HG03432 (cell line): Measurements from ENCODE around the gene DEPDC1B.
"Not testable (repeated sequence)": the region's sequence is repeated elsewhere in the genome, so short reads cannot be mapped to it uniquely, and the experiment has no call there.

Experiments used
- ATAC-seq: cut with Tn5 transposase; IDR thresholded peaks from one replicate; pipeline ENCODE4 v1.9.1; 2021; ENCODE audit warnings: mild to moderate bottlenecking, moderate library complexity; ENCODE audit not compliant: unreplicated experiment

The DEPDC1B gene

DNA sequence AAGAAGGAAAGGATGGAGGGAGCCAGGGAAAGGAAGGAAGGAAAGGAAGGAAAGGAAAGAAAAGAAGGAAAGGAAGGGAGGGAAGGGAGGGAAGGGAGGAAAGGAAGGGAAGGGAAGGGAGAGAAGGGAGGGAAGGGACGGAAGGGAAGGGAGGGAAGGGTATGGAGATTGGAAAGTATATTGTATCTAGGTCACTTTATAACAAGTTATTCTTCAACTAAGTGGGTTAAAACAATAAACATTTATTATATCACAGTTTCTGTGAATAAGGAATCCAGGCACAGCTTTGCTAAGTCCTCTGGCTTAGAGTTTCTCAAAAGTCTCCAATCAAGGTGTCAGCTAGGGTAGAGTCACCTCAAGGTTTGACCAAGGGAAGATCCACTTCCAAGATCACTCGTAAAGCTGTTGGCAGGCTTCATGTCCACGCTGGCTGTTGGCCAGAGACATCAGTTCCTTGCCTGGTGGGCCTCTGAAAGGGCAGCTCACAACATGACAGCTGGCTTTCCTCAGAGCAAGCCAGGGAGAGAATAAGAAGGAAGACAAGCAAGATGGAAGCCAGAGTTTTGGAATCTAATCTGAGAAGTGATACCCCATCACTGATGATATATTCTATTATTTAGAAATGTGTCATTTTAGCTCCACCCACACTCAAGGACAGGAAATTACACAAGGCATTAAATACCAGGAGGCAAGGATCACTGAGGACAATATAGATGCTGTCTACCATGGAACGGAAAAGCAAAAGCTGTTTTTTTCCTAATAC lies 105.1 kb downstream of the DEPDC1B start:
- no peak for ATAC-seq

DNA sequence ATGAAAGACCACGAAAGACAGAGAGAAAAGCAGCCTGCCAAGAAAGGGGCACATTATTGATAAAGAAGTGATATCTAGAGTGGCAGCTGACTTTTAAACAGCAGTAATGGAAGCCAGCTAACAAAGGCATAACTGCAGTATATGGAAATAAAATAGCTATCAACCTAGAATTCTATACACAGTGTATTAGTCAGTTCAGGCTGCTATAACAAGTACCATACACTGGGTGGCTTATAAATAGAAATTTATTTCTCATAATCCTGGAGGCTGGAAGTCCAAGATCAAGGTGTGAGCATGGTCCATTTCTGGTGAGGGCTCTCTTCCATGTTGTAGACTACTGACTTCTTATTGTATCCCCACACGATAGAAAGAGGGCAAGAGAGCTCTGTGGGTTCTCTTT lies 109.8 kb downstream of the DEPDC1B start:
- no peak for ATAC-seq

DNA sequence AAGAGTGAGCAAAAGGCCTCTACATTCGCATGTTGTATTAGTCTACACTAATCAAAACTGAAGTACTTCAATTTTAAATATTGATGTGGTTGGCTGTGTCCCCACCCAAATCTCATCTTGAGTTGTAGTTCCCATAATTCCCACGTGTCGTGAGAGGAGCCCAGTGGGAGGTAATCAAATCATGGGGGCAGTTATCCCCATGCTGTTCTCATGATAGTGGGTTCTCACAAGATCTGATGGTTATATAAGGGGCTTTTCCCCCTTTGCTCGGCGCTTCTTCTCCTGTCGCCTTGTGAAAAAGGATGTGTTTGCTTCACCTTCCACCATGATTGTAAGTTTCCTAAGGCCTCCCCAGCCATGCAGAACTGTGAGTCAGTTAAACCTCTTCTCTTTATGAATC lies 112.7 kb downstream of the DEPDC1B start:
- not testable (repeated sequence) for ATAC-seq

DNA sequence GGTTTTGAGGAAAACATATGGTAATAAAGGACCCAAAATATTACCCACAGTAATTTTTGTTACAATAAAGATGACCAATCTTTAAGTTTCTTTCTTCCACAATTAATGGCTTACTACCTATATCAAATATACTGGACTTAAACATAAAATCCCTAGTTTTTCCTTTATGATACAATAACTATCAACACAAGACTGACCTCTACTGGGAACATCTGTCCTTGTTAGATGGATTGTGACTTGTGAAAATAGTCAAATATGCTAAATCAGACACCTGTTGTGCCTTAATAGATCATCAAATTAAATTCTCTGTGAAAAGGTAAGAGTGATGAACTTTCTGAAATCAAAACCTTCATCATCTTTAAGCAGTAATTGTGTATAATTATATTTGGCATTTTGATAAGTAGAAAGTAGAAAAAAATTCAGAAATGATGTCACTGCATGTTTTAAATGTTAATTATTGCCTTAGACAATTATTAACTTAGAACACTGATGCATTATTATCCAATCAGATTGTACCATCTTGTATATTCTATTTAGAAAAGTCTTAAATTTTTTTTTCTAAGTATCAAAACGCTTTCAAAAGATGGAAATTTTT lies 113.6 kb downstream of the DEPDC1B start:
- no peak for ATAC-seq

DNA sequence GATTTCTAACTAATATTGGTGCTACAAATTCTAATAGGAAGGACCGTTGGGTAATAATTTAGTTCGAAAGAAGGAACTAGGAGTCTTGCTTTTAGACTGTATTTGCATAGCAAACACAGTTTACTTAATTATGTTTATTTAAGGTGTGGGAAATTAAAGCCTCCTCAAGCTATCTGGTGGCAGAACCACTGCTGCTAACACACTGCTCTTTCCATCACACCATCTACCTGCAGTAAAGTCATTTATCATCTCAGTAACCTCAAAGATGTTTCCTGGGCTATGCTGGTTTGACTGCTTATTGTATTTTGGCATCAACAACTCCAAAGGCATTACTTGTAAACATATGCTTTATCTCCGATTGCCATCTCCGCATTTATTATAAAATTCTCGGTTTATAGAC lies 114.3 kb downstream of the DEPDC1B start:
- no peak for ATAC-seq

DNA sequence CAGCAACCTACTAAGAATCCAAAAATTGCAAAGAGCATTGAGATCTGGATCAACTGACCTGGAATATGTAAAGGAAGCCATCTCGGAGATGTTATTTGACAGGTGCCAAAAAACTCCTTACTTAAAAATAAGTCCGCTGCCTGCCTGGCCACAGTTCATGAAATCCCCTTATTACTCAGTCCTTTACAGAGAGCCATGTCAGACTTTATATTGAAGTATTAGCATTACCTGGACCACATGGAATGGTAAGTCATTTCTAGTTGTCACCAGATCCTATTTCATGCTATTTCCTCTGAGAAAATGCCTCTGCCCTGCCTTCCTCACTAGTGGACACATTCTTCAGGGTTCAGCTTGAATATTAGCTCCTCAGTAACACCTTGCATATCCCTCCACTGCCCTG lies 115.7 kb downstream of the DEPDC1B start:
- no peak for ATAC-seq

DNA sequence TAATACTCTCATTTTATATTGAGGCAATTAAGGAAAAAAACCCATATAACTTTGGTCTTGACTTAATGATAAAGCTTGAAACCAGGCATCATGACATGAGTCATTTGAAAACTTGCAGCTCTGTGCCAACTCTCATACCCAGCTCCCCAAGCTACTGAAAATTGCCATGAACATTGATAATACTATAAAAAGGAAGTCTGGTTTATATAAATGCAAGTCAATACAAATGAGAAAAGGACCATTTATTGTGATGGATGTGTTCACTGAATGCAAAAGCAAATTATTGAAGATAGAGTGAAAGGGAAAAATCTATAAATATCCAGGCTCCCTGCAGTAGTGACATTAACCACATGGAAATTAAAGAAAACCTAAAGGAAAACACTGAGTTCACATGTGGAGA lies 116.3 kb downstream of the DEPDC1B start:
- ATAC-seq = no peak

DNA sequence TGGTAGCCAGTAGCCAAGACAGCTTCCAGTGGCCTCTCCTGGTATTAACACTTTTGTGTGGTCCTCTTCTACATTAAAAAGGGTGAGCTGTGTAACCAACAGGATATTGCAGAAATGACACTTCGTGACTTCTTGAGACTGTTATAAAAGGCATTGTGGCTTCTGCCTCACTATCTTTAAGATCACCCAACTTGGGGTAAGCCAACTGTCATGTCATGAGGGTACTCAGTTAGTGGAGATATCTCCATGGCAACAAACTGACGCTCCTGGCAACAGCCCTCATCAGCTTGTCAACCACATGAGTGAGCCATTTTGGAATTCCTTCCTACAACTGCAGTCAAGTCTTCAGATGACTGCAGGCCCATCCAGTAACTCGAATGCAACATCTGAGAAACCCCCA lies 121.7 kb downstream of the DEPDC1B start:
- no peak for ATAC-seq

DNA sequence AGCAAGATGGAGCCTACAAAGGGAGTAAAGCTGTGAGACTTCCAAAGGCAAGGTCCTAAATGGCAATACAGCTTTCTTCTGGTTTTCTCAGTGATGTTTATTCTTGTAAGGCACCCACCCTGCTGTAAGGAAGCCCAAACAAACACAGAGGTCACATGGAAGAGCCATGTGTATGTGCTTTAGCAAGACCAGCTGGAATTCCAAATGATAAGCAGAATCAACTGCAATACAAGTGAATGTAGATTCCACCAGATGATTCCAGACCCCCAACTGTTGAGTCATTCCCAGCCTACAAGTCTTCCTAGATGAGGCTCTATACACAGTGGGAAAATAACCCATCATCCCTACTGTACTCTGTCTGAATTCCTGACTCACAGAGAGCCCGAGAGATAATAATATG lies 122.8 kb downstream of the DEPDC1B start:
- ATAC-seq = no peak

DNA sequence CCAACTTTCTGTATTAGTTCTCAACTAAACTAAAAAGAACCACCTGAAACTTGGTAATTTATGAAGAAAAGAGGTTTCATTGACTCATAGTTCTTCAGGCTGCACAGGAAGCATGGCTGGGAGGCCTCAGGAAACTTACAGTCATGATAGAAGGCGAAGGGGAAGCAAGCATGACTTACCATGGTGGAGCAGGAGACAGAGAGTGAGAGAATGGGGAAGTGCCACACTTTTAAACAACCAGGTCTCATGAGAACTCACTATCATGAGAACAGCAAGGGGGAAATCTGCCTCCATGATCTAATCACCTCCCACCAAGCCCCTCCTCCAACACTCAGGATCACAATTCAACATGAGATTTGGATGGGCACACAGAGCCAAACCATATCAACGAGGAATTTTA lies 123.5 kb downstream of the DEPDC1B start:
- no peak for ATAC-seq

DNA sequence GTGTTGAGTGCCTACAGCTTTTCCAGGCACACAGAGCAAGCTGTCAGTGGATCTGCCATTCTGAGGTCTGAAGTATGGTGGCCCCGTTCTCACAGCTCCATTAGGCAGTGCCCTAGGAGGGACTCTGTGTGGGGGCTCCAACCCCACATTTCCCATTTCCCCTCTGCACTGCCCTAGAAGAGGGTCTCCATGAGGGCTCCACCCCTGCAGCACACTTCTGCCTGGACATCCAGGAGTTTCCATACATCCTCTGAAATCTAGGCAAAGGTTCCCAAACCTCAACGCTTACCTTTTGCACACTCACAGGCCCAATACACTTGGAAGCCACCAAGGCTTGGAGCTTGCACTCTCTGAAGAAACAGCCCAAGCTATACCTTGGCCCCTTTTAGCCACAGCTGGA lies 131.3 kb downstream of the DEPDC1B start:
- ATAC-seq = no peak

DNA sequence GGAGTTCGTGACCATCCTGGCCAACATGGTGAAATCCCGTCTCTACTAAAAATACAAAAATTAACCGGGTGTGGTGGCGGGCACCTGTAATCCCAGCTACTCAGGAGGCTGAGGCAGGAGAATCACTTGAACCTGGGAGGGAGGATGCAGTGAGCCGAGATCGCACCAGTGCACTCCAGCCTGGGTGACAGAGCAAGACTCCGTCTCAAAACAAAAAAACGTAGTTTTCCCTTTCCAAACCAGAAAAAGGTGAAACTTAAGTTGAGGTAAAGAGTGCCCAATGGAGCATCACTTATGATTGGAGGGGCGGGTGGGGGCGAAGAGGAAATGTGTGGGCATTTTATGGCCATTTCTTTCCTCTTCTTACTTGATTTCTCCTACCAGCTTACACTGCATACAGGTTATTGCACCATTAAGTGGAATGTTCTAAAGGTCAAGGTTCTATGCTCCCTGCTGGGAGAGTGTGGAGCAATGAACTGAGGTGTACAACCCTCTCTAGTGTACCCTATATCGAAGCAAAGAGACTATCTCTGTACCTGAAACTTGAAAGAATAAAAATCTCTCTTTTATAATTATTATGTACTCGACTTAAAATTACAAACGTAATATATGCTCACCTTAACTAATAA lies 136.2 kb downstream of the DEPDC1B start:
- no peak for ATAC-seq

DNA sequence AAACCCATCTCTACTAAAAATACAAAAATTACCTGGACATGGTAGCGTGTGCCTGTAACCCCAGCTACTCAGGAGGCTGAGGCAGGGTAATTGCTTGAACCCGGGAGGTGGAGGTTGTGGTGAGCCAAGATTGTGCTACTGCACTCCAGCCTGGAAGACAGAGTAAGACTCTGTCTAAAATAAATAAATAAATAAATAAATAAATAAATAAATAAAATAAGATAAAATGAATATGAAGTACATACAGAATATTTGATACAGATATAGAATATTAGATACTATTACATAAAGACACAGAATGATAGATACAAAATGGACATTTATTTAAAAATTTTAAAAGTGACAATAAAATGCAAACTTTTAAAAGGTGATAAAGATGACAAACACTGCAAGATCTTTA lies 146.7 kb downstream of the DEPDC1B start:
- ATAC-seq = not testable (repeated sequence)

DNA sequence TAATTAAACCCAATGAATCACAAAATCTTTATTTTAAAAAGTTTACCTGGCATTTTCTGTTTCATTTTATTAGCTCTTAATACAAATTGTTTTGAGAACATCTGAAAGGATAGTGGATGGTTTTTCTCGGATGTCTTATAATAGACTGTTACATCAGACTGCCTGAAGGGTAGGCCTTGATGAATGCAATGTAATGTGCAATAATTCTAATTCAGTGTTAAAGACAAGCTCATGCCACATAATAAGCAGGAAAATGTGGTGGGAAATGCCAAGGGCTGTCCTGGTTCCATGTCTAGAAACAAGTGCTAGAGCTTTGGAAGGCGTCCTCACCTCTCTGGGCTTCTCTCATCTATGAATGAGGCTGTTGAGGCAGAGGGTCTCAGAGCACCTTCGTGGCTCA lies 148.1 kb downstream of the DEPDC1B start:
- ATAC-seq = no peak

DNA sequence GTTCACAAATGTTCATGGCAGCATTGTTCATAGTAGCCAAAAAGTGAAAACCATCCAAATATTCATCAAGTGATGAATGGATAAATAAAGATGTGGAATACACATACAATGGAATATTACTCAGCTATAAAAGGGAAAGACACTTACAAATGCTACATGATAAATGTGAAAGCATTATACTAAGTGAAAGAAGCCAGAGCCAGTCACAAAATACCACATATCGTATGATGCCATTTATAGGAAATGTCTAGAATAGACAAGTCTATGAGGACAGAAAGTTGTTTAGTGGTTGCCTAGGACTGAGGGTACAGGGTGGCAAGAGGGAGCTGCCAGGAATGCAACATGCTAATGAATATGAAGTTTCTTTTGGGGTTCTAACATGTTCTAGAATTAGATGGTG lies 148.7 kb downstream of the DEPDC1B start:
- no peak for ATAC-seq

DNA sequence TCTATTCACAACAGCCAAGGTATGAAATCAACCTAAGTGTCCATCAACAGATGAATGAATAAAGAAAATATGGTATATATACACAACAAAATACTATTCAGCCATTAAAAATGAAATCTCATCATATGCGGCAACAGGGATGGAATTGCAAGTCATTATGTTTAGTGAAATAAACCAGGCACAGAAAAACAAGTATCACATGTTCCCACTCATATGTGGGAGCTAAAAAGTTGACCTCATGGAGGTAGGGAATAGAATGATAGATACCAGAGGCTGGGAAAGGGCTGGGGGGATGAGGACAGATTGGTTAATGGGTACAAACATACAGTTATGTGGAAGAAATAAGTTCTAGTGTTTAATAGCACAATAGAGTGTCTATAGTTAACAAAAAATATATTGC lies 149.7 kb downstream of the DEPDC1B start:
- ATAC-seq = no peak

DNA sequence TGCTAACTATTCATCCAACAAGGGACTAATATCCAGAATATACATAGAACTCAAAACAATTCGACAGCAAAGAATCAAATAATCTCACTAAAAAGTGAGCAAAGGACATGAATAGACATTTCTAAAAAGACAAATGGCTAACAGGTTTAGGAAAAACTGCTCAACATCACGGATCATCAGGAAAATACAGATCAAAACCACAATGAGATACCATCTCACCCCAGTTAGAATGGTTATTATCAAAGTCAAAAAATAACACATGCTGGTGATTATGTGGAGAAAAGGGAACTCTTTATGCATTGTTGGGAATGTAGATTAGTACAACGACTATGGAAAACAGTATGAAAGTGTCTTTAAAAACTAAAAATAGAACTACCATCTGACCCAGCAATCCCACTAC lies 150.1 kb downstream of the DEPDC1B start:
- no peak for ATAC-seq
